NB4 (cell line): ENCODE measurements around the gene DOCK2.

Source experiments
- CTCF ChIP-seq: IDR thresholded peaks from one replicate; pipeline ENCODE4 v1.5.1; 2012; ENCODE audit warnings: low read depth, low read length
- MAX ChIP-seq: IDR thresholded peaks from 2 replicates; pipeline ENCODE4 v1.6.1; 2011; ENCODE audit warnings: low read depth, low read length
- POLR2A ChIP-seq: IDR thresholded peaks from 2 replicates; pipeline ENCODE4 v1.6.1; 2011; ENCODE audit warnings: mild to moderate bottlenecking; ENCODE audit not compliant: insufficient read length; ENCODE audit errors: extremely low read depth

- TF ChIP-seq CTCF (no peak), POLR2A (no peak), MAX (no peak)
Observed at GRCh38 chr5:169711551-169712225, 74.6 kb downstream of the DOCK2 start.
